DMS79 treated with DMSO at 0.1 percent for 48 hours (cell line): ENCODE data around the gene EIF1AX.
"Not testable (repeated sequence)": the region's sequence is repeated elsewhere in the genome, so short reads cannot be mapped to it uniquely, and the experiment has no call there.

Source experiments
- DNase-seq: peaks from one replicate; lab custom pipeline; 2025; lab: John Stamatoyannopoulos, UW

EIF1AX gene

DNA sequence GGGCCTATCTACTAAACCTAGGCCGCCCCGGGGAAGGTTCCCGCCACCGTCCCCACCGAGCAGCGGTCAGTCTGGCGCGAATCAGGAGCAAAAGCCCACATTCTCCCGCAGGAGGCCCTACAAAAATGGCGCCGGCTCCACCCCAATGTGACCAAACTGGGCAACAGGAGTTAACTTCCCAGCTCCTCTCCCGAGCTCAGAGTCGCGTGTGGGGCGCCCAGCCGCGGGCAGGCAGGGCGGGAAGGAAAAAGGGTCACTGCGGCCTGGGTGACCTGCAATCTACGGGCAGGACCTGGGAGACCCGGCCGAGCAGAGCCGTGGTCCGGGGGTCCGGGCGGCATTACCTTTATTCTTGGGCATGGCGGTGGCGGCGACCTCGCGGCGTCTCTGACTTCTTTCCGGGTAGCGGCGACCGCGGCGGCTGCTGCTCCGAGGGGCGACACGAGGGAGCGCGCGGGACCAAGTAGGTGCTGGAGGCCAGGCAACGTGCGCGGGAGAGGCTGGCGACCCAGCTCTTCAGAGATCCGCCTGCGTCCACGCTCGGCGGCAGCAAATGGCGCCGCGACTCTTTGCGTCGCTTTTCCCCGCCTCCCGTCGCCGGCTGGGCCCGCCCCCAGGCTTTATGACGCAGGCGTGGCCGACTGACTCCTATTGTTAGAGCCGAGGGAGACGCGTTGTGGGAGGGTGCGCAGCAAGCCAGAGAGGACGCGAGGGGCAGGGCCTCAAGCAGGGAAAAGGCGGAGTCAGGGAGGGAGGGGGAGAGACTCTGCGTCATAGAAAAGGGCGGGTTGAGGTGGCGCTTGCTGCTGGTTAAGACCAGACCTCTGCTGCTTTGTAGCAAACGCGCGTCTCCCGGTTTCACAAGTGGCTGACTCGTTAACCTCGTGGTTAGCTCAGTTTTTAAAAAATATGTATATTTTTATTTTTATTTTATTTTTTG is at the start of gene EIF1AX:
EIF1AX (minus strand) TSS at position 558 of the 940 bp plus-strand sequence; CDS start at position 360, 198 bp downstream.
- peak; percentile 74 for DNase-seq

- no peak for DNase-seq
These were observed 47.5 kb upstream of the EIF1AX start for GRCh38 chrX:20189171-20189570.

DNA sequence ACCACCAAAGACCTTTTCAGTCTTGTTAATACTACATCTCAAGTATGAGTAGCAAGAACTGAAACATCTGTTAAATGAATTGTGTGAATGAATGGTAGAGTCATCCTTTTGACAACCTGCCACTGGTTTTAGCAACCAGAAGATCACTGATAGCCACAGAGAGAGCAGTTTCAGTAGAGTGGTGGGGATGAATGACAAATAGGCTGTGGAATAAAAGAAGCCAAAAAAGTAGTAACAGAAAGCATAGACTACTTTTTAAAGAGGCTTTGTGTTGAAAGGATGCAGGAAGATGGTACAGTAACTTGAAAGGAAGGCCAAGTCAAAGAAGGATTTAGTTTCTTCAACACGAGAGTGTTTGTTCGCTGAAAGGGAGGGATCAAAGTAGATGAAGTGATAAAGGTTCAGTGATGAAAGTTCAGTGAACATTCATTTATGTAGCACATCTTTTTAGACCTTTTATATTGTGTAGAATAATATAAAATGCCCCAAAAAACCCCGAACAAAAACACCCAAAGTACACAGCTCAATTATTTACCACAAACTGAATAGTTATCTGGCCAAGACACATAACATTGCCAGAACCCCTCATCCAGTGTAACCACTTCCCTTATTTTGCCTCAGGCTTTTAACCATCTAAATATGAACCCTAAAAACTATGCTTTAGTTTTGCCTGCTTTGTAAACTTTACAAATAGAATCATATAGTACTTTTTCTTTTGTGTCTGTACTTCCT is 40.1 kb upstream of the EIF1AX start:
- DNase-seq: no peak

DNA sequence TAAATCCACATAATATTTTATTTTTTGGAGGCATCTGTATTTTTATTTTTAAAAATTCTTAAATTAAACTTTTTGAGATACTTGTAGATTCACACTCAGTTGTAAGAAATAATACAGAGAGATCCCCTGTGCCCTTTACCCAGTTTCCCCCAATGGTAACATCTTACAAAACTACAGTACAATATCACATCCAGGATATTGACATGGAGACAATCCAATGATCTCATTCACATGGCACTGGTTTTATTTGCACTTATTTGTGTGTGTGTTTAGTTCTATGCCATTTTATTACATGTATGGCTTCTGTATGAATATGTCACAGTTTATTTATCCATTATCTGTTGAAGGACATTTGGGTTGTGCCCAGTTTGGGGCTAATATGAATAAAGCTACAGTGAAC is 35.5 kb upstream of the EIF1AX start:
- DNase-seq: no peak

DNA sequence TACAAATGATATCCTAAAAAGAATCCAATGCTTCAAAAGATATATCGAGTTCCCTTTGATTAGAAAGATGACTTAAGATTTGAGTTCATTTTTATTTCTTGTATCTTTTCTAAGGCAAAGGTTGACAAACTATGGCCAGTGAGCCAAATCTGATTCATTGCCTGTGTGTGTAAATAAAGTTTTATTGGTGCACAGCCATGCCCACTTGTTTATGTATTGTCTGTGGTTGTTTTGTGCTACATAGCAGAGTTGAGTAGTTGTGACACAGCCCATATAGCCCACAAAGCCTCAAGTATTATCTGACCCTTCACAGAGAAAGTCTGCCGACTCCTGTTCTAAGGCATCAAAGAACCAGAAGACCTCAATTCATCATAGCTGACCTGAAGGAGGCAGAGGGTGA is 32.2 kb upstream of the EIF1AX start:
- DNase-seq: no peak

DNA sequence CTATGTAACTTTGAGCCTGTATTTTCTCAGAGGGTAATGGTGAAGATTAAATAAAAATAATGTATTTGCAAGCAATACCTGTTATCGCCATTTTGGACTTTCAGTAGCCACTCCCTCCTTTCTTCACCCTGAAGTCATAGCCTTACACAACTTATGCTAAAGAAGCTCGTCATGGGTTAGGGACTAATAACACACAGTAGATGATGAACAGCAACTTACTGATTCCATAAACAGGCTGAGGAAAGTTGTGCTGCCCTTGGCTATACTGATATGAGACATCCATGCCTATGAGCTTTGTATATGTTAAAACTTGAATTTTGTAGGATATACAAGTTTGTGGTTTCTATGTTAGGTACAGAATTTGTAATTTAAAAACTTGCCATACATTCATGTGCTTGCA is 31.7 kb upstream of the EIF1AX start:
- no peak for DNase-seq

- DNase-seq: no peak
These were observed 30.2 kb upstream of the EIF1AX start for GRCh38 chrX:20171887-20172286.

DNA sequence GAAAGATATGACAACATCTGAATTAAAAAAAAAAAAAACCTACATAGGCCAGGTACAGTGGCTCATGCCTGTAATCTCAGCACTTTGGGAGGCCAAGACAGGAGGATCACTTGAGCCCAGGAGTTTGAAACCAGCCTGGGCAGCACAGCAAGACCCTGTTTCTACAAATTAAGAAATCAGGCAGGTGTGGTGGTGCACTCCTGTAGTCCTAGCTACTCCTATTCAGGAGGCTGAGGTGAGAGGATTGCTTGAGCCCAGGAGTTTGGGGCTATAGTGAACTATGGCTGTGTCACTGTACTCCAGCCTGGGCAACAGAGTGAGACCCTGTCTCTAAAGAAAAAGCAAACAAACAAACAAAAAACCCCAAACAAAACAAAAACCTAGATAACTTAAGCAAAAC is 20.9 kb upstream of the EIF1AX start:
- DNase-seq: not testable (repeated sequence)

DNA sequence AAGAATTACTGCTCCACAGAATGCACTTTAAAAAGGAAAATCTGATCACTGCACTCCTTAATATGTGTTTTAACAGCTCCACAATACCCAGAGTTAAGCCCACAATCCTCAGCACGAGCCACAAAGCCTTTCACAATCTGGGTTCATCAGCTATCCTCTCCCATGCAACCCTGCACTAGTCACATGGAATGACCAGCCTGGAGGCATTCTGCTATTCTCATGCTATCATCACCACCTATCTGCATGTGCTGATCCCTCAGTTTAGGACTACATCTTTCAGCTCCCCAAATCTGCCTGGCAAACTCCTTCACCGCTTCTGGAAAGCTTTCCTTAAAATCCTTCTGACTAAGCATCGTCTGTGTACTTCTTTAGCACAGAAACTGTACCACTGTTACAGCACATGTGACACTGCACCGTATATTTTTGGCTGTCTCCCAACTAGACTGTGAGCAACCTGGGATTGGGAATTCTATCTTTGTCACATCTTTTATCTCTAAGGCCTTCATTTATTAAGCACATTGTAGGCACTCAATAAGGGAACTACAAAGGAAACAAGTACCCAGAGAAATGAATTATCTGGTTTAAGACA is 18.3 kb upstream of the EIF1AX start:
- no peak for DNase-seq

DNA sequence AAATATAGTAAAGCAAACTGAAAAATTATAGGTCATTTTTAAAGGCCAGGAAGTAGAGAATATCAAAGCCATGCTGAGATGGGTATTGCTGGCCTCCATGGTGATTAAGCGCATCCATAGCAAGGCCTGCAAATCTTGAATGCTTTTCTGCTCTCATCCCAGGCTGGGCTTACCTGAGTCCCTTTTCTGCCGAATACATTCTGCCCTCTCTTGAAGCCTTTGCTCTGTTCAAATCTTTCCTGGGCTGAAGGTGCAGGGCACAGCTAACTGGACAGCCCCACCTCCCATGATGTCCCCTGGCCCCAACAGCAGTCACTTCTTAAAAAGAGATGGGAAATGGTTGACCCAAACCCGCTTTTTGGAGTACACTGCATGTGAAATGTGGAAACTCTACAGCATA is 10.1 kb upstream of the EIF1AX start:
- no peak for DNase-seq

GRCh38 chrX:20149326-20149725 is 7.7 kb upstream of the EIF1AX start:
- no peak for DNase-seq

GRCh38 chrX:20147561-20147960 is 5.9 kb upstream of the EIF1AX start:
- no peak for DNase-seq

DNA sequence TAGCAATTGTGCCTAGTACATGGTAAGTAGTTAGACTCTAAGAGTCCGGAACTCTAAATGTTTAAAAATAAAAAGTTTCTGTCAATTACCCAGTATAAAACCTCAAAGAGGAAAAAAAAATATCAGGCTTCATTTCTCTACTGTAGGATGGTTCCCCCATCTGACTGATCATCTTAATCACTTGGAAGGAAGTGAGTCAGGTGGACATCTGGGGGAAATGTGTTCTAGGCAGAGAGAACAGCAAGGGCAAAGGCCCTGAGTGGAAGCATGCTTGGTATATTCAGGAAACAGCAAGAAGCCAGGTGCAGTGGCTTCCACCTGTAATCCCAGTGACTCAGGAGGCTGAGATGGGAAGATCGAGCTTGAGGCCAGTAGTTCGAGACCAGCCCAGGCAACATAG is 2.9 kb upstream of the EIF1AX start:
- DNase-seq: no peak

GRCh38 chrX:20143561-20143960 is 1.9 kb upstream of the EIF1AX start:
- no peak for DNase-seq

GRCh38 chrX:20143111-20143510 is 1.5 kb upstream of the EIF1AX start:
- DNase-seq: no peak

DNA sequence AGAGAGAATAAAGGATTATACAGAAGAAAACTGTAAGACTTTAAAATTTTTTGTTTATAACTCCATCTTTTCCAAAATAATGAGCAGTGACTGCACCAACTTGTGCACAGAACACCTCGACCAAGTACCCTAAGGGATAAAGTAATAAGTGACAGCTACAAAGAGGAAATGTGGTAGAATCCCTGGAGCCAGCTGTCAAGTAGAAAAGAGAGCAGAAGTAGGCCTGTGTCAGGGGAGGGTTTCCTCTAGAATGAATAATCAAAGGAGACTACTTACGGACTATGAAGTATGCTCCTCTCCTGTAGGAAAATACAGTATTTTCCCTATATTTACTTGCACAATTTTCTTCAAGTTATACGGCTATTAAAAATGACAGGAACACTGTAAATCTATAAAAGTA is 1.2 kb downstream of the EIF1AX start:
- no peak for DNase-seq

- DNase-seq: no peak
These were observed 1.7 kb downstream of the EIF1AX start for GRCh38 chrX:20139966-20140365.

GRCh38 chrX:20135944-20136343 is 5.7 kb downstream of the EIF1AX start:
- no peak for DNase-seq

GRCh38 chrX:20132666-20133065 is 9.0 kb downstream of the EIF1AX start:
- no peak for DNase-seq

- DNase-seq: no peak
These were observed 11.3 kb downstream of the EIF1AX start for GRCh38 chrX:20130357-20130756.

- DNase-seq: no peak
These were observed 12.1 kb downstream of the EIF1AX start for GRCh38 chrX:20129547-20129946.

DNA sequence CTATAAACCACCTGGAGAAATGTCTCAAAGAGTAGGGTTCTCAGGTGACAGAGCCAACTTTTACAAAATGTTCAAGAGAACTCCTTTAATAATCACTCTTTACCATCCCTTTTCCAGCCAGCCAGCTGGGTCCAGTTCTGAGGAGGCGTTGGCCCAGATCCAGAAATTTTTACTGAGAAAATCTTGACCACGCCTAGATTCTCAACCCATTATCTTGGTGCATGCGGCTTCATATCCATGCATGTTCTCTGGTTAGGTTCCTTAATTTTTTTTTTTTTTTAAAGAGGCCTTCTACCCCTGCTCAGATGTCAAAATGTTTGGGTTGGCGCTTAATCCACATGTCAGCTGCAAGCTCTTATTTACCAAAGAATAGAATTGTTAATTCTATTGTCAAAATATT is 13.0 kb downstream of the EIF1AX start:
- no peak for DNase-seq

GRCh38 chrX:20127440-20127839 is 14.2 kb downstream of the EIF1AX start:
- DNase-seq: not testable (repeated sequence)
